HEK293 (cell line): ENCODE measurements around the gene ZNF423.

Experiments
- CTCF ChIA-PET: fragments of 350-600 bp; formaldehyde crosslinking; extraction: SDS; loops from one replicate; lab custom pipeline; 2021; ENCODE audit warnings: antibody characterized with exemption; lab: Yijun Ruan, JAX
- POLR2A ChIA-PET: fragments of 300-600 bp; formaldehyde crosslinking; extraction: SDS; loops from one replicate; lab custom pipeline; 2020; ENCODE audit warnings: antibody characterized with exemption, inconsistent platforms; lab: Yijun Ruan, JAX
- H3K27ac ChIP-seq: fragments of 200-500 bp; sonication (Bioruptor generic); 2 replicates; pipeline ENCODE4 v1.5.1; 2014; ENCODE audit warnings: low read depth, low read length, control low read depth, inconsistent platforms; ENCODE audit errors: extremely low read depth
- H3K36me3 ChIP-seq, 2 experiments: fragments of 200-500 bp in 1 of 2; sonication (Bioruptor generic) in 1 of 2; 1 replicate in 1 of 2; 2 replicates in 1 of 2; pipeline ENCODE4 v1.5.1; 2014 to 2017; ENCODE audit warnings: inconsistent platforms in 2 of 2, low read length in 2 of 2; ENCODE audit not compliant: control insufficient read depth in 2 of 2, insufficient read depth in 1 of 2
- H3K4me1 ChIP-seq: fragments of 200-500 bp; sonication (Bioruptor generic); 2 replicates; pipeline ENCODE4 v1.5.1; 2014; ENCODE audit warnings: mild to moderate bottlenecking, low read length, inconsistent platforms; ENCODE audit not compliant: control insufficient read depth, insufficient read depth
- H3K4me3 ChIP-seq: 2 replicates; pipeline ENCODE4 v1.5.1; 2011; ENCODE audit warnings: low read depth, mild to moderate bottlenecking, control low read depth, low read length, moderate library complexity
- H3K9me3 ChIP-seq: fragments of 200-500 bp; sonication (Bioruptor generic); 2 replicates; pipeline ENCODE4 v1.5.1; 2014; ENCODE audit warnings: low read depth, low read length, inconsistent platforms; ENCODE audit not compliant: control insufficient read depth, insufficient read depth
- GFI1B ChIP-seq: fragments of 450-650 bp; formaldehyde crosslinking; IDR thresholded peaks from 2 replicates; pipeline ENCODE4 v1.5.1; 2016; ENCODE audit warnings: missing biosample characterization, missing genetic modification characterization
- KLF16 ChIP-seq: fragments of 450-650 bp; formaldehyde crosslinking; IDR thresholded peaks from 2 replicates; pipeline ENCODE4 v1.5.1; 2017; ENCODE audit warnings: missing biosample characterization, missing genetic modification characterization
- SP2 ChIP-seq: fragments of 450-650 bp; formaldehyde crosslinking; IDR thresholded peaks from 2 replicates; pipeline ENCODE4 v1.5.1; 2016; ENCODE audit warnings: missing biosample characterization, missing genetic modification characterization
- YY2 ChIP-seq: fragments of 450-650 bp; formaldehyde crosslinking; IDR thresholded peaks from 2 replicates; pipeline ENCODE4 v1.5.1; 2016; ENCODE audit warnings: missing biosample characterization, missing genetic modification characterization
- ZBTB17 ChIP-seq: fragments of 450-650 bp; formaldehyde crosslinking; IDR thresholded peaks from 2 replicates; pipeline ENCODE4 v1.5.1; 2016; ENCODE audit warnings: missing biosample characterization, missing genetic modification characterization
- ZFP69B ChIP-seq: fragments of 450-650 bp; formaldehyde crosslinking; IDR thresholded peaks from 2 replicates; pipeline ENCODE4 v1.5.1; 2016; ENCODE audit warnings: missing biosample characterization, missing genetic modification characterization
- ZIC2 ChIP-seq: fragments of 450-650 bp; formaldehyde crosslinking; IDR thresholded peaks from 2 replicates; pipeline ENCODE4 v1.5.1; 2016; ENCODE audit warnings: missing biosample characterization, missing genetic modification characterization
- ZNF114 ChIP-seq: fragments of 450-650 bp; formaldehyde crosslinking; IDR thresholded peaks from 2 replicates; pipeline ENCODE4 v1.5.0; 2017; ENCODE audit warnings: missing biosample characterization, missing genetic modification characterization
- ZNF175 ChIP-seq: fragments of 450-650 bp; formaldehyde crosslinking; IDR thresholded peaks from 2 replicates; pipeline ENCODE4 v1.5.1; 2016; ENCODE audit warnings: missing biosample characterization, missing genetic modification characterization
- ZNF2 ChIP-seq: fragments of 450-650 bp; formaldehyde crosslinking; IDR thresholded peaks from 2 replicates; pipeline ENCODE4 v1.5.1; 2016; ENCODE audit warnings: missing biosample characterization, missing genetic modification characterization
- ZNF302 ChIP-seq: fragments of 450-650 bp; formaldehyde crosslinking; IDR thresholded peaks from 2 replicates; pipeline ENCODE4 v1.5.1; 2016; ENCODE audit warnings: missing biosample characterization, missing genetic modification characterization, low read depth
- ZNF335 ChIP-seq: fragments of 450-650 bp; formaldehyde crosslinking; conservative IDR thresholded peaks from 2 replicates; pipeline ENCODE4 v1.5.1; 2016; ENCODE audit warnings: missing biosample characterization, missing genetic modification characterization
- ZNF366 ChIP-seq: fragments of 450-650 bp; formaldehyde crosslinking; conservative IDR thresholded peaks from 2 replicates; pipeline ENCODE4 v1.5.1; 2016; ENCODE audit warnings: missing biosample characterization, missing genetic modification characterization
- ZNF391 ChIP-seq: fragments of 450-650 bp; formaldehyde crosslinking; IDR thresholded peaks from 2 replicates; pipeline ENCODE4 v1.5.1; 2016; ENCODE audit warnings: low read depth, missing biosample characterization, missing genetic modification characterization, borderline replicate concordance
- ZNF423 ChIP-seq: fragments of 450-650 bp; formaldehyde crosslinking; IDR thresholded peaks from 2 replicates; pipeline ENCODE4 v1.5.1; 2016; ENCODE audit warnings: missing biosample characterization, missing genetic modification characterization
- ZNF433 ChIP-seq: fragments of 450-650 bp; formaldehyde crosslinking; IDR thresholded peaks from 2 replicates; pipeline ENCODE4 v1.5.1; 2016; ENCODE audit warnings: missing biosample characterization, missing genetic modification characterization, low read depth
- ZNF48 ChIP-seq: fragments of 450-650 bp; formaldehyde crosslinking; IDR thresholded peaks from 2 replicates; pipeline ENCODE4 v1.5.1; 2016; ENCODE audit warnings: missing biosample characterization, missing genetic modification characterization
- ZNF529 ChIP-seq: fragments of 450-650 bp; formaldehyde crosslinking; IDR thresholded peaks from 2 replicates; pipeline ENCODE4 v1.5.1; 2017; ENCODE audit warnings: missing genetic modification characterization, missing biosample characterization; ENCODE audit not compliant: insufficient replicate concordance
- ZNF555 ChIP-seq: fragments of 450-650 bp; formaldehyde crosslinking; conservative IDR thresholded peaks from 2 replicates; pipeline ENCODE4 v1.5.1; 2017; ENCODE audit warnings: missing biosample characterization, mild to moderate bottlenecking, missing genetic modification characterization, inconsistent platforms
- ZXDB ChIP-seq: fragments of 450-650 bp; formaldehyde crosslinking; IDR thresholded peaks from 2 replicates; pipeline ENCODE4 v1.5.1; 2016; ENCODE audit warnings: missing biosample characterization, missing genetic modification characterization
- TF ChIP-seq, protein P1 (sequence below): fragments of 450-650 bp; formaldehyde crosslinking; IDR thresholded peaks from 2 replicates; pipeline ENCODE4 v1.5.1; 2016; ENCODE audit warnings: missing biosample characterization, missing genetic modification characterization
- TF ChIP-seq, protein P2 (sequence below): fragments of 450-650 bp; formaldehyde crosslinking; IDR thresholded peaks from 2 replicates; pipeline ENCODE4 v1.5.1; 2016; ENCODE audit warnings: missing biosample characterization, missing genetic modification characterization
- TF ChIP-seq, protein P3 (sequence below): fragments of 450-650 bp; formaldehyde crosslinking; IDR thresholded peaks from 2 replicates; pipeline ENCODE4 v1.5.1; 2016; ENCODE audit warnings: missing biosample characterization, missing genetic modification characterization
- TF ChIP-seq, protein P4 (sequence below): fragments of 450-650 bp; formaldehyde crosslinking; IDR thresholded peaks from 2 replicates; pipeline ENCODE4 v1.5.1; 2017; ENCODE audit warnings: missing biosample characterization, missing genetic modification characterization
- TF ChIP-seq, protein P5 (sequence below): fragments of 450-650 bp; formaldehyde crosslinking; IDR thresholded peaks from 2 replicates; pipeline ENCODE4 v1.5.1; 2016; ENCODE audit warnings: missing biosample characterization, missing genetic modification characterization

The ZNF423 gene

DNA sequence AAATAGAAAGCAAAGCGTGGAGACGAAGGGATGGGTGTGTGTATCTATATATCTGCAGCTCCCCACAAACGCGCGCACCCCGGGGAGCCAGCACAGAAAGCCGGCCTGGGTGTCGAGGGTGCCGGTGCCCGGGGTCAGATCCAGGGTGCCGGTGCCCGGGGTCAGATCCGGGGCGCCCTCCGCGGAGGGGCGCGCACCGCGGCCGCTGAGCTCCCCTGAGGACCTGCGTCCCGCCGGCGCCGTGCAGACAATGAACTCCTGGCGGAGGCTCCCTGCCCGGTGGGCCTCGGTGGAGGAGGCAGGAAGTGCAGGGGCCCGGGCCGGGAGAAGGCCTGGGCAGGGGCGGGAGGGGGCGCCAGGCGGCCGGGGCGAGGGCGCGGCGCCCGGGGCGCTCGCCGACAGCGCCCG is 1.1 kb downstream of the ZNF423 start (continued):
- TF ChIP-seq YY2 (tag by site-specific recombination): no peak
- TF ChIP-seq ZNF48 (tag by site-specific recombination): no peak
- no peak for TF ChIP-seq ZNF114 (tag by site-specific recombination)
- TF ChIP-seq, protein P1, sequence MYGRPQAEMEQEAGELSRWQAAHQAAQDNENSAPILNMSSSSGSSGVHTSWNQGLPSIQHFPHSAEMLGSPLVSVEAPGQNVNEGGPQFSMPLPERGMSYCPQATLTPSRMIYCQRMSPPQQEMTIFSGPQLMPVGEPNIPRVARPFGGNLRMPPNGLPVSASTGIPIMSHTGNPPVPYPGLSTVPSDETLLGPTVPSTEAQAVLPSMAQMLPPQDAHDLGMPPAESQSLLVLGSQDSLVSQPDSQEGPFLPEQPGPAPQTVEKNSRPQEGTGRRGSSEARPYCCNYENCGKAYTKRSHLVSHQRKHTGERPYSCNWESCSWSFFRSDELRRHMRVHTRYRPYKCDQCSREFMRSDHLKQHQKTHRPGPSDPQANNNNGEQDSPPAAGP (tag by site-specific recombination): no peak
- no peak for TF ChIP-seq ZNF391
- TF ChIP-seq ZNF433 (tag by site-specific recombination): no peak
- no peak for TF ChIP-seq ZNF175
- no peak for TF ChIP-seq ZNF302
- TF ChIP-seq ZNF2 (tag by site-specific recombination): no peak
- TF ChIP-seq ZIC2 (tag by site-specific recombination): peak; percentile 66
- TF ChIP-seq ZNF366 (tag by site-specific recombination): no peak
- TF ChIP-seq, protein P2, sequence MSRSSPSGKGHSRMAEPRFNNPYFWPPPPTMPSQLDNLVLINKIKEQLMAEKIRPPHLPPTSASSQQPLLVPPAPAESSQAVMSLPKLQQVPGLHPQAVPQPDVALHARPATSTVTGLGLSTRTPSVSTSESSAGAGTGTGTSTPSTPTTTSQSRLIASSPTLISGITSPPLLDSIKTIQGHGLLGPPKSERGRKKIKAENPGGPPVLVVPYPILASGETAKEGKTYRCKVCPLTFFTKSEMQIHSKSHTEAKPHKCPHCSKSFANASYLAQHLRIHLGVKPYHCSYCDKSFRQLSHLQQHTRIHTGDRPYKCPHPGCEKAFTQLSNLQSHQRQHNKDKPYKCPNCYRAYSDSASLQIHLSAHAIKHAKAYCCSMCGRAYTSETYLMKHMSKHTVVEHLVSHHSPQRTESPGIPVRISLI (tag by site-specific recombination): no peak
- TF ChIP-seq ZNF555 (tag by site-specific recombination): no peak
- no peak for TF ChIP-seq GFI1B (tag by site-specific recombination)
- peak; percentile 67; the same call in 1 of the 2 replicates for TF ChIP-seq ZNF423 (tag by site-specific recombination)
- no peak for TF ChIP-seq ZXDB (tag by site-specific recombination)
- TF ChIP-seq, protein P3, sequence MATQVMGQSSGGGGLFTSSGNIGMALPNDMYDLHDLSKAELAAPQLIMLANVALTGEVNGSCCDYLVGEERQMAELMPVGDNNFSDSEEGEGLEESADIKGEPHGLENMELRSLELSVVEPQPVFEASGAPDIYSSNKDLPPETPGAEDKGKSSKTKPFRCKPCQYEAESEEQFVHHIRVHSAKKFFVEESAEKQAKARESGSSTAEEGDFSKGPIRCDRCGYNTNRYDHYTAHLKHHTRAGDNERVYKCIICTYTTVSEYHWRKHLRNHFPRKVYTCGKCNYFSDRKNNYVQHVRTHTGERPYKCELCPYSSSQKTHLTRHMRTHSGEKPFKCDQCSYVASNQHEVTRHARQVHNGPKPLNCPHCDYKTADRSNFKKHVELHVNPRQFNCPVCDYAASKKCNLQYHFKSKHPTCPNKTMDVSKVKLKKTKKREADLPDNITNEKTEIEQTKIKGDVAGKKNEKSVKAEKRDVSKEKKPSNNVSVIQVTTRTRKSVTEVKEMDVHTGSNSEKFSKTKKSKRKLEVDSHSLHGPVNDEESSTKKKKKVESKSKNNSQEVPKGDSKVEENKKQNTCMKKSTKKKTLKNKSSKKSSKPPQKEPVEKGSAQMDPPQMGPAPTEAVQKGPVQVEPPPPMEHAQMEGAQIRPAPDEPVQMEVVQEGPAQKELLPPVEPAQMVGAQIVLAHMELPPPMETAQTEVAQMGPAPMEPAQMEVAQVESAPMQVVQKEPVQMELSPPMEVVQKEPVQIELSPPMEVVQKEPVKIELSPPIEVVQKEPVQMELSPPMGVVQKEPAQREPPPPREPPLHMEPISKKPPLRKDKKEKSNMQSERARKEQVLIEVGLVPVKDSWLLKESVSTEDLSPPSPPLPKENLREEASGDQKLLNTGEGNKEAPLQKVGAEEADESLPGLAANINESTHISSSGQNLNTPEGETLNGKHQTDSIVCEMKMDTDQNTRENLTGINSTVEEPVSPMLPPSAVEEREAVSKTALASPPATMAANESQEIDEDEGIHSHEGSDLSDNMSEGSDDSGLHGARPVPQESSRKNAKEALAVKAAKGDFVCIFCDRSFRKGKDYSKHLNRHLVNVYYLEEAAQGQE (tag by site-specific recombination): no peak
- no peak for TF ChIP-seq SP2 (tag by site-specific recombination)
- TF ChIP-seq, protein P4, sequence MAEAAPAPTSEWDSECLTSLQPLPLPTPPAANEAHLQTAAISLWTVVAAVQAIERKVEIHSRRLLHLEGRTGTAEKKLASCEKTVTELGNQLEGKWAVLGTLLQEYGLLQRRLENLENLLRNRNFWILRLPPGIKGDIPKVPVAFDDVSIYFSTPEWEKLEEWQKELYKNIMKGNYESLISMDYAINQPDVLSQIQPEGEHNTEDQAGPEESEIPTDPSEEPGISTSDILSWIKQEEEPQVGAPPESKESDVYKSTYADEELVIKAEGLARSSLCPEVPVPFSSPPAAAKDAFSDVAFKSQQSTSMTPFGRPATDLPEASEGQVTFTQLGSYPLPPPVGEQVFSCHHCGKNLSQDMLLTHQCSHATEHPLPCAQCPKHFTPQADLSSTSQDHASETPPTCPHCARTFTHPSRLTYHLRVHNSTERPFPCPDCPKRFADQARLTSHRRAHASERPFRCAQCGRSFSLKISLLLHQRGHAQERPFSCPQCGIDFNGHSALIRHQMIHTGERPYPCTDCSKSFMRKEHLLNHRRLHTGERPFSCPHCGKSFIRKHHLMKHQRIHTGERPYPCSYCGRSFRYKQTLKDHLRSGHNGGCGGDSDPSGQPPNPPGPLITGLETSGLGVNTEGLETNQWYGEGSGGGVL (tag by site-specific recombination): no peak
- no peak for TF ChIP-seq ZNF529 (tag by site-specific recombination)
- no peak for TF ChIP-seq ZFP69B (tag by site-specific recombination)

DNA sequence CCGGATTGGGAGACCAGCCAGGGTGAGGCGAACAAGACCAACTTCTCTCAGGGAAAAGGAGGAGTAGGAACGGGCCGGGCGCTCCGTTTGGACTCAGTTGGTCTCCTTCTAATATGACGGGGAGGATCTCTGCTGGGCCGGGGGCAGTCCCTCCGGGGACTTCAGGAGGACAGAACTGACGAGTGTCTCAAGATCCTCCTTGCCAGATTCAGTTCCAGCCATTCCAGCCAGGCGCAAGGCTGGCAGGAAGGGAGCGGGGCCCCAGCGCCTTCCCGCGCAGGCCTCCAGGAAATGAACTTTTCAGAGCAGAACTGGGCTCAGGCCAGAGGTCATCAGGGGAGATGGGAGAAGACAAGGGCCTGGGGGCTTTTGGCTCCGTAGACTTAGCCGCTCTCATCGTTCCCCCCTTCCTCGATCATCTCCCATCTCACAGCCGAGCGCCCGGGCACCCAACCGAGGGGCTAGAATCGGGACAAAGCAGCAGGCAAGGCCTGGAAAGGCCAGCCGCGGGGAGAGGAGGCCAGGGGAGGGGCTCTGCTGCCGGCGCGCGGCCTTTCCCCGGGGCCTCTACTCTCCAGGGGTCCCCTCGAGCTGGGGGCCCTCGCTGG is 1.6 kb downstream of the ZNF423 start:
- POLR2A ChIA-PET: no interaction called here
- H3K36me3 ChIP-seq: no peaks in the 10 kb centered on the region
- CTCF ChIA-PET: interaction anchor here (0.6 to 0.8 kb wide), 2 partner anchors 23 to 237 kb away, joined by 3 read pairs; no protein-coding TSS in a partner anchor
- no peak overlapping the region; the same call in 1 of the 2 replicates for H3K4me3 ChIP-seq
- TF ChIP-seq ZNF335 (tag by site-specific recombination) (0 out of 2 replicates have a peak, but pooled peaks have one; percentile 34), ZNF2 (tag by site-specific recombination) (no peak), KLF16 (tag by site-specific recombination) (no peak), ZNF48 (tag by site-specific recombination) (no peak), ZBTB17 (no peak)
- TF ChIP-seq, protein P5, sequence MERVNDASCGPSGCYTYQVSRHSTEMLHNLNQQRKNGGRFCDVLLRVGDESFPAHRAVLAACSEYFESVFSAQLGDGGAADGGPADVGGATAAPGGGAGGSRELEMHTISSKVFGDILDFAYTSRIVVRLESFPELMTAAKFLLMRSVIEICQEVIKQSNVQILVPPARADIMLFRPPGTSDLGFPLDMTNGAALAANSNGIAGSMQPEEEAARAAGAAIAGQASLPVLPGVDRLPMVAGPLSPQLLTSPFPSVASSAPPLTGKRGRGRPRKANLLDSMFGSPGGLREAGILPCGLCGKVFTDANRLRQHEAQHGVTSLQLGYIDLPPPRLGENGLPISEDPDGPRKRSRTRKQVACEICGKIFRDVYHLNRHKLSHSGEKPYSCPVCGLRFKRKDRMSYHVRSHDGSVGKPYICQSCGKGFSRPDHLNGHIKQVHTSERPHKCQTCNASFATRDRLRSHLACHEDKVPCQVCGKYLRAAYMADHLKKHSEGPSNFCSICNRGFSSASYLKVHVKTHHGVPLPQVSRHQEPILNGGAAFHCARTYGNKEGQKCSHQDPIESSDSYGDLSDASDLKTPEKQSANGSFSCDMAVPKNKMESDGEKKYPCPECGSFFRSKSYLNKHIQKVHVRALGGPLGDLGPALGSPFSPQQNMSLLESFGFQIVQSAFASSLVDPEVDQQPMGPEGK (tag by site-specific recombination): peak; percentile 35
- TF ChIP-seq, protein P2 (tag by site-specific recombination): no peak
- H3K27ac ChIP-seq: peak overlapping the region; percentile 68; the same call in 1 of the 2 replicates
- H3K4me1 ChIP-seq: peaks cover 7% of the 10 kb centered on the region
- no peaks in the 10 kb centered on the region for H3K9me3 ChIP-seq
